DMS79 treated with DMSO at 0.1 percent for 48 hours (cell line): ENCODE measurements around the gene CLCN1.

Experiments used
- DNase-seq: peaks from one replicate; lab custom pipeline; 2025; lab: John Stamatoyannopoulos, UW

CLCN1 gene

GRCh38 chr7:143295870-143296269, 20.0 kb upstream of the CLCN1 start:
- no peak for DNase-seq

- DNase-seq = no peak
Observed at GRCh38 chr7:143296686-143297085, 19.2 kb upstream of the CLCN1 start.

- no peak for DNase-seq
Observed at GRCh38 chr7:143299346-143299745, 16.6 kb upstream of the CLCN1 start.

DNA sequence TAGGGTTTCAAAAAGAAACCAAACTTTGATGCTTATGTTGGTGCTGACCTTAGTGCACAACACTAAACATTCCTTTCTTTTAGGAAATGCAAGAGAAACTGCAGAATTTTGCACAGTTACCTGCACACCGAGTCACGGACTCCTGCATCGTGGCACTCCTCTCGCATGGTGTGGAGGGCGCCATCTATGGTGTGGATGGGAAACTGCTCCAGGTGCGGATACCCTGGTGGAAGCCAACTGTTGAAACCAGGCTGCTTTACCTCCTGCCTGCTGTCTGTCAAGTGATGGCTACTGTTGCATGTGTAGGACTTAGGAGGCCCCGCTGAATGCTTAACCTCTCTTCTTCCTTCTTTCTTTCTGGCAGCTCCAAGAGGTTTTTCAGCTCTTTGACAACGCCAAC, 16.1 kb upstream of the CLCN1 start:
- DNase-seq = no peak

GRCh38 chr7:143300959-143301935, 14.7 kb upstream of the CLCN1 start:
- DNase-seq = no peak

DNA sequence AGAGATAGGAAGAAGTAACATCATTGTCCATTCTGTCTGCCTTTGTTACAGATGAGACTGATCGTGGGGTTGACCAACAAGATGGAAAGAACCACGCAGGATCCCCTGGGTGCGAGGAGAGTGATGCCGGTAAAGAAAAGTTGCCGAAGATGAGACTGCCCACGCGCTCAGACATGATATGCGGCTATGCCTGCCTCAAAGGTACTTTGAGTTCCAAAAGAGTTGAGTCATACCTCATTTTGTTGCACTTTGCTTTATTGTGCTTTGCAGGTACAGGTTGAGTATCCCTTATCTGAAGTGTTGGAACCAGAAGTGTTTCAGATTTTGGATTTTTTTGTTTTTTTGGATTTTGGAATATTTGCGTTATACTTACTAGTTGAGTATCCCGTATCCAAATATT, 12.2 kb upstream of the CLCN1 start:
- no peak for DNase-seq

DNA sequence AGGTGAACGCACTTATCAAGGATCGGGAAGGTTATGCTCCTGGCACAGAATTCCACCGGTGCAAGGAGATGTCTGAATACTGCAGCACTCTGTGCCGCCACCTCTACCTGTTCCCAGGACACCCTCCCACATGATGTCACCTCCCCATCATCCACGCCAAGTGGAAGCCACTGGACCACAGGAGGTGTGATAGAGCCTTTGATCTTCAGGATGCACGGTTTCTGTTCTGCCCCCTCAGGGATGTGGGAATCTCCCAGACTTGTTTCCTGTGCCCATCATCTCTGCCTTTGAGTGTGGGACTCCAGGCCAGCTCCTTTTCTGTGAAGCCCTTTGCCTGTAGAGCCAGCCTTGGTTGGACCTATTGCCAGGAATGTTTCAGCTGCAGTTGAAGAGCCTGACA, 11.0 kb upstream of the CLCN1 start:
- no peak for DNase-seq

DNA sequence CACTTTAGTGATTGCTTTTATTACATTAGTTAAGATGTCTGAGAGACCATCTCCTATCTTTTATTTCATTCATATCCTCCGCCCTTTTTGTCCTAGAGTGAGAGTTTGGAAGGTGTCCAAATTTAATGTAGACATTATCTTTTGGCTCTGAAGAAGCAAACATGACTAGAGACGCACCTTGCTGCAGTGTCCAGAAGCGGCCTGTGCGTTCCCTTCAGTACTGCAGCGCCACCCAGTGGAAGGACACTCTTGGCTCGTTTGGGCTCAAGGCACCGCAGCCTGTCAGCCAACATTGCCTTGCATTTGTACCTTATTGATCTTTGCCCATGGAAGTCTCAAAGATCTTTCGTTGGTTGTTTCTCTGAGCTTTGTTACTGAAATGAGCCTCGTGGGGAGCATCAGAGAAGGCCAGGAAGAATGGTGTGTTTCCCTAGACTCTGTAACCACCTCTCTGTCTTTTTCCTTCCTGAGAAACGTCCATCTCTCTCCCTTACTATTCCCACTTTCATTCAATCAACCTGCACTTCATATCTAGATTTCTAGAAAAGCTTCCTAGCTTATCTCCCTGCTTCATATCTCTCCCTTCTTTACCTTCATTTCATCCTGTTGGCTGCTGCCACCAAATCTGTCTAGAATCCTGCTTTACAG, 10.4 kb upstream of the CLCN1 start:
- DNase-seq = no peak

GRCh38 chr7:143308632-143309031, 7.3 kb upstream of the CLCN1 start:
- no peak for DNase-seq

DNA sequence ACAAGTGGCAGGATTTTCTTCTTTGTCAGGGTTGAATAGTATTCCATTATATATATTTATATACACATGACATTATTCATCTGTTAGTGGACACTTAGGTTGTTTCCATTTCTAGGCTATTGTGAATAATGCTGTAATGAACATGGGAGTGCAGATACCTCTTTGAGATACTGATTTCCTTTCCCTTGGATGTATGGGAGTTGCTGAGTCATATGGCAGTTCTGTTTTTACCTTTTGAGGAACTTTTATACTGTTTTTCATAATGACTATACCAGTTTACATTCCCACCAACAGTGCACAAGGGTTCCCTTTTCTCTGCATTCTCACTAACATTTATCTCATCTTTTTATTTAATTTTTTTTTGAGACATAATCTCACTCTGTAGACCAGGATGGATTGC, 1.8 kb upstream of the CLCN1 start:
- no peak for DNase-seq

GRCh38 chr7:143316492-143316891, 581 bp downstream of the CLCN1 start:
- no peak for DNase-seq

- no peak for DNase-seq
Observed at GRCh38 chr7:143318661-143319060, 2.8 kb downstream of the CLCN1 start.

DNA sequence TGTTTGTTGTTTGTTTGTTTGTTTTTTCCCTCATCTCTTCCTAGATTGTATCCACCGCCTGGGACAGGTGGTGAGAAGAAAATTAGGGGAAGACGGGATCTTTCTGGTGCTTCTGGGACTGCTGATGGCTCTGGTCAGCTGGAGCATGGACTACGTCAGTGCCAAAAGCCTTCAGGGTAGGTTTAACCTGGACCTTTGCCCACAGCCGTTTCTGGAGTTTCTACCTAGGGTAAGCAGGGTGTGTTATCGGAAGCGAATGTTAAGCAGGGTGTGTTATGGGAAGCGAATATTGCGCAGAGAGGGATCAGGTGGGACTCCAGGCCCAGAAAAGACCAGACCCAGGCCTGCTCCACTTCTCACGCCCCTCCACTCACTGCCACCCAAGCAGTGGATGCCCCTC, 4.7 kb downstream of the CLCN1 start:
- no peak for DNase-seq

DNA sequence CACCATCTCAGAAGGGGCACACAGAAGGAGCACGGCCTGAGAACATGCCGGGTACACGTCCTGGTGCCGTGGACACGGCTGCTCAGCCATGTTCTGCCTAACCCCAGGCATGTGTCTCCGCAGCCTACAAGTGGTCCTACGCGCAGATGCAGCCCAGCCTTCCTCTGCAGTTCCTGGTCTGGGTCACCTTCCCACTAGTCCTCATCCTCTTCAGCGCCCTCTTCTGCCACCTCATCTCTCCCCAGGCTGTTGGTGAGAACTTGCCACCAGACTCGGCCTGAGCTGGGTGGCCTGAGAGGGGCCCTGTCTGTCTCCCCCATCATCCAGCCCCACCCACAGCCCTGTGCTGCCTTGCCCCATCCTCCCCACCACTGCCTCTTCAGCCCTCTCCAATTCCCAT, 5.3 kb downstream of the CLCN1 start:
- DNase-seq = no peak

DNA sequence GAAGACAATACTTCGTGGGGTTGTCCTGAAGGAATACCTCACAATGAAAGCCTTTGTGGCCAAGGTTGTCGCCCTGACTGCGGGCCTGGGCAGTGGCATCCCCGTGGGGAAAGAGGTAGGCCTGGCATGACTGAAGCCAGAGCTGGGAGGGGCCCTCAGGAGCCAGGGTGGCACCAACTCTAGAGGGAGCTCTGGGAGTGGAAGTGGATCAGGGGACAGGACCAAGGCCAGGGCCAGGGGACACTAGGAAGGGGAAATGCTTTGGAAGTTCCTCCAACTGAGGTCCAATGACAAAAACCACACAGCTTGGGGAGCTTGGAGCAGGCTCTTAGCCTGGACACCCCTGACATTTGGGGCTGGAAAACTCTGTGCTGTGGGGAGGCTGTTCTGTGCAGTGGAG, 5.8 kb downstream of the CLCN1 start:
- no peak for DNase-seq

GRCh38 chr7:143322760-143323633, 7.1 kb downstream of the CLCN1 start:
- no peak for DNase-seq

DNA sequence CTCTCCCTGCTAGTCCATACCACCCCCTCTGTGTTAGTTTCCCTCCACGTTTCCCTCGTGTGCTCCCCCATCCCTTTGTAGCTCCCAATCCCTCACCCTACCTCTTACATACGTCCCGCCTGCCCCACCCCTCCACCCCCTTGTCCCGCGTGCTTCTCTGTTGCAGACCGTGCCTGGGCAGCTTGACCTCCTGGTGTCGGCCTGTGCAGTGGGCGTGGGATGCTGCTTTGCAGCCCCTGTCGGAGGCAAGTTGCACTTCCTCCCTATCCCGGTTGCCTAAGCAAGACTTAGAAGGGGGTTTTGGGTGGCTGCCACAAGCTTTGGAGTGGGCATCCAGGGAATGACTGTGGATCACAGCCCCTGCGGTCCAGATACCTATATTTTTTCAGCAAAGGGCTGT, 7.7 kb downstream of the CLCN1 start:
- DNase-seq = no peak

GRCh38 chr7:143325240-143325639, 9.3 kb downstream of the CLCN1 start:
- no peak for DNase-seq

- no peak for DNase-seq
Observed at GRCh38 chr7:143327903-143328302, 12.0 kb downstream of the CLCN1 start.

GRCh38 chr7:143329471-143330170, 13.7 kb downstream of the CLCN1 start:
- DNase-seq = no peak

GRCh38 chr7:143331179-143331801, 15.4 kb downstream of the CLCN1 start:
- DNase-seq = no peak
